WTC11 (cell line): Measurements from ENCODE around the gene EFHC2.
"Not testable (repeated sequence)": the region's sequence is repeated elsewhere in the genome, so short reads cannot be mapped to it uniquely, and the experiment has no call there.

Source experiments
- ARID4B ChIP-seq: sonication (generic); formaldehyde crosslinking; IDR thresholded peaks from 2 replicates; pipeline ENCODE4 v1.8.0; 2023; ENCODE audit warnings: missing genetic modification reagents, mild to moderate bottlenecking, borderline replicate concordance
- FOXP1 ChIP-seq: sonication (generic); formaldehyde crosslinking; IDR thresholded peaks from 2 replicates; pipeline ENCODE4 v1.8.0; 2022; ENCODE audit warnings: missing genetic modification reagents, mild to moderate bottlenecking, moderate library complexity, borderline replicate concordance
- SMAD4 ChIP-seq: sonication (generic); formaldehyde crosslinking; IDR thresholded peaks from 2 replicates; pipeline ENCODE4 v1.8.0; 2022; ENCODE audit warnings: mild to moderate bottlenecking, missing genetic modification reagents
- TF ChIP-seq, protein P1 (sequence below): sonication (generic); formaldehyde crosslinking; IDR thresholded peaks from 2 replicates; pipeline ENCODE4 v1.8.0; 2022; ENCODE audit warnings: mild to moderate bottlenecking, missing genetic modification reagents

- not testable (repeated sequence) for TF ChIP-seq ARID4B (CRISPR knock-in tag); SMAD4 (CRISPR knock-in tag); FOXP1
- TF ChIP-seq, protein P1, sequence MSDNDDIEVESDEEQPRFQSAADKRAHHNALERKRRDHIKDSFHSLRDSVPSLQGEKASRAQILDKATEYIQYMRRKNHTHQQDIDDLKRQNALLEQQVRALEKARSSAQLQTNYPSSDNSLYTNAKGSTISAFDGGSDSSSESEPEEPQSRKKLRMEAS = not testable (repeated sequence)
These were observed 155.6 kb downstream of the EFHC2 start for GRCh38 chrX:44187915-44188314.
